GM18502 (cell line): ENCODE measurements around the gene ST6GALNAC2.
"Not testable (repeated sequence)": the region's sequence is repeated elsewhere in the genome, so short reads cannot be mapped to it uniquely, and the experiment has no call there.

Experiments used
- ATAC-seq: cut with Tn5 transposase; IDR thresholded peaks from one replicate; pipeline ENCODE4 v1.9.1; 2021; ENCODE audit warnings: mild to moderate bottlenecking; ENCODE audit not compliant: unreplicated experiment, poor library complexity

The ST6GALNAC2 gene

GRCh38 chr17:76543482-76543825 lies 42.2 kb downstream of the ST6GALNAC2 start:
- no peak for ATAC-seq

- ATAC-seq: no peak
Observed at GRCh38 chr17:76542984-76543383, 42.7 kb downstream of the ST6GALNAC2 start.

- ATAC-seq: no peak
Observed at GRCh38 chr17:76542566-76542971, 43.1 kb downstream of the ST6GALNAC2 start.

- no peak for ATAC-seq
Observed at GRCh38 chr17:76541739-76542454, 43.8 kb downstream of the ST6GALNAC2 start.

GRCh38 chr17:76540381-76541300 lies 45.0 kb downstream of the ST6GALNAC2 start:
- no peak for ATAC-seq

- ATAC-seq: no peak
Observed at GRCh38 chr17:76539631-76540271, 45.9 kb downstream of the ST6GALNAC2 start, which contains the start of gene PRCD. Gene PRCD, plus strand, starts transcription at chr17:76540044. Its CDS starts 98 bp downstream, at chr17:76540142.

GRCh38 chr17:76538941-76539570 lies 46.6 kb downstream of the ST6GALNAC2 start:
- ATAC-seq: no peak

GRCh38 chr17:76538281-76538931 lies 47.3 kb downstream of the ST6GALNAC2 start:
- no peak for ATAC-seq

- ATAC-seq: no peak
Observed at GRCh38 chr17:76537578-76538280, 47.9 kb downstream of the ST6GALNAC2 start, which contains the start of gene CYGB. Gene CYGB, minus strand, starts transcription at chr17:76537709. Its CDS starts 167 bp downstream, at chr17:76537542.

- no peak for ATAC-seq
Observed at GRCh38 chr17:76537288-76537577, 48.4 kb downstream of the ST6GALNAC2 start.

GRCh38 chr17:76536511-76537287 lies 49.0 kb downstream of the ST6GALNAC2 start:
- no peak for ATAC-seq

GRCh38 chr17:76535788-76536510 lies 49.7 kb downstream of the ST6GALNAC2 start:
- no peak for ATAC-seq

GRCh38 chr17:76534831-76535732 lies 50.6 kb downstream of the ST6GALNAC2 start:
- no peak for ATAC-seq

GRCh38 chr17:76533640-76534359 lies 51.9 kb downstream of the ST6GALNAC2 start:
- not testable (repeated sequence) for ATAC-seq

- ATAC-seq: no peak
Observed at GRCh38 chr17:76532072-76532651, 53.5 kb downstream of the ST6GALNAC2 start.

- no peak for ATAC-seq
Observed at GRCh38 chr17:76531486-76532038, 54.1 kb downstream of the ST6GALNAC2 start.
